ENCODE data around the gene FAM156A.
"Not testable (repeated sequence)": the region's sequence is repeated elsewhere in the genome, so short reads cannot be mapped to it uniquely, and the experiment has no call there.

FAM156A gene

GRCh38 chrX:52945838-52946494, 12.4 kb downstream of the FAM156A start:
- POLR2A ChIA-PET; CTCF ChIA-PET; DNase-seq (ENCODE audit: extremely low spot score): not testable (repeated sequence)

- CTCF ChIA-PET; DNase-seq (ENCODE audit: extremely low spot score); POLR2A ChIA-PET: not testable (repeated sequence)
These were observed 16.6 kb downstream of the FAM156A start for GRCh38 chrX:52941728-52942127.

- CTCF ChIA-PET; POLR2A ChIA-PET; DNase-seq (ENCODE audit: extremely low spot score): not testable (repeated sequence)
These were observed 17.6 kb downstream of the FAM156A start for GRCh38 chrX:52940704-52941103.

GRCh38 chrX:52935470-52935784, 22.9 kb downstream of the FAM156A start:
- not testable (repeated sequence) for DNase-seq (ENCODE audit: extremely low spot score)
- POLR2A ChIA-PET = interaction anchor here (0.6 kb wide), 2 partner anchors 11 to 137 kb away, joined by 3 to 6 read pairs; no protein-coding TSS in a partner anchor
- CTCF ChIA-PET = interaction anchor here (0.8 to 1.0 kb wide), 3 partner anchors 10 to 15 kb away, joined by 3 to 6 read pairs (median 5); no protein-coding TSS in a partner anchor

- DNase-seq (ENCODE audit: extremely low spot score) = peak; percentile 88
- POLR2A ChIA-PET = interaction anchor here (0.6 kb wide), 2 partner anchors 11 to 138 kb away, joined by 3 to 6 read pairs; no protein-coding TSS in a partner anchor
- peak; percentile 64 for TF ChIP-seq CTCF (IDR thresholded peaks at IDR 0.05; ENCODE audit: control extremely low read depth, extremely low read depth, low read depth, missing control alignments)
- CTCF ChIA-PET = interaction anchor here (0.8 to 1.0 kb wide), 3 partner anchors 10 to 15 kb away, joined by 3 to 6 read pairs (median 5); no protein-coding TSS in a partner anchor
These were observed 23.4 kb downstream of the FAM156A start for GRCh38 chrX:52934704-52935469.

GRCh38 chrX:52933976-52934703, 24.2 kb downstream of the FAM156A start:
- no peak for DNase-seq (ENCODE audit: extremely low spot score)
- POLR2A ChIA-PET = no interaction called here

GRCh38 chrX:52933213-52933612, 25.1 kb downstream of the FAM156A start:
- CTCF ChIA-PET = no interaction called here
- no peak for DNase-seq (ENCODE audit: extremely low spot score)
- POLR2A ChIA-PET = no interaction called here
- no peak for TF ChIP-seq CTCF (IDR thresholded peaks at IDR 0.05; ENCODE audit: control extremely low read depth, extremely low read depth, low read depth, missing control alignments)

More at GRCh38 chrX:52933976-52934703, 24.2 kb downstream of the FAM156A start:
- TF ChIP-seq CTCF (IDR thresholded peaks at IDR 0.05; ENCODE audit: control extremely low read depth, extremely low read depth, low read depth, missing control alignments) = no peak
- CTCF ChIA-PET = no interaction called here

GRCh38 chrX:52930214-52930613, 28.1 kb downstream of the FAM156A start:
- DNase-seq (ENCODE audit: extremely low spot score); POLR2A ChIA-PET; CTCF ChIA-PET: not testable (repeated sequence)

GRCh38 chrX:52923781-52924241, 34.5 kb downstream of the FAM156A start:
- DNase-seq (ENCODE audit: extremely low spot score) = peak; percentile 26
- ChIA-PET CTCF (interaction anchor here (1.9 kb wide), 1 partner anchor 11 kb away, joined by 6 read pairs; no protein-coding TSS in a partner anchor), POLR2A (interaction anchor here (0.7 kb wide), 1 partner anchor 11 kb away, joined by 3 read pairs; no protein-coding TSS in a partner anchor)
- no peak for TF ChIP-seq CTCF (IDR thresholded peaks at IDR 0.05; ENCODE audit: control extremely low read depth, extremely low read depth, low read depth, missing control alignments)

- DNase-seq (ENCODE audit: extremely low spot score); POLR2A ChIA-PET; CTCF ChIA-PET: not testable (repeated sequence)
These were observed 43.6 kb downstream of the FAM156A start for GRCh38 chrX:52914704-52915103.

GRCh38 chrX:52913681-52914080, 44.6 kb downstream of the FAM156A start:
- POLR2A ChIA-PET; CTCF ChIA-PET; DNase-seq (ENCODE audit: extremely low spot score): not testable (repeated sequence)

- POLR2A ChIA-PET; DNase-seq (ENCODE audit: extremely low spot score); CTCF ChIA-PET: not testable (repeated sequence)
These were observed 48.9 kb downstream of the FAM156A start for GRCh38 chrX:52909313-52909969.

Data from GM10248 (cell line).